PC-3 (cell line): ENCODE data around the gene CCDC54. TPM values are rescaled to one million over a fixed set of nuclear protein-coding genes. Genes with fewer than 3 reads are reported as not detected.
A peak's percentile ranks its signal among the peaks of the same experiment; 100 is the strongest.
"Not testable (repeated sequence)": the region's sequence is repeated elsewhere in the genome, so short reads cannot be mapped to it uniquely, and the experiment has no call there.

ENCODE experiments used
- ATAC-seq: fragments of 200-7000 bp; cut with Tn5 transposase; 2 replicates; pipeline ENCODE4 v1.9.1; 2020; ENCODE audit warnings: mild to moderate bottlenecking, moderate library complexity
- Bru-seq: library from RNA; stranded (reverse); fragments of 400-500 nt; gene quantifications from one replicate; lab custom pipeline; 2021; lab: Mats Ljungman, UMichigan
- BruChase-seq, 2 experiments: library from RNA; stranded (reverse); fragments of 400-500 nt; gene quantifications; one replicate each; lab custom pipeline; 2021; lab: Mats Ljungman, UMichigan
- BruUV-seq: library from RNA; stranded (reverse); fragments of 400-500 nt; replicated peaks from 2 replicates; lab custom pipeline; 2021; lab: Mats Ljungman, UMichigan
- CTCF ChIA-PET: fragments of 300-600 bp; sonication (Branson Sonifier 250); formaldehyde crosslinking; loops from one replicate; lab custom pipeline; 2022; ENCODE audit warnings: antibody characterized with exemption; lab: Charles Lee
- POLR2A ChIA-PET: fragments of 300-600 bp; sonication (Branson Sonifier 250); formaldehyde crosslinking; loops from one replicate; lab custom pipeline; 2022; ENCODE audit warnings: antibody characterized with exemption; ENCODE audit not compliant: unreplicated experiment; lab: Charles Lee
- DNase-seq: peaks from one replicate; pipeline ENCODE4 v3.0.0-alpha.2; 2015
- H2AFZ ChIP-seq: fragments of 300-600 bp; sonication (generic); 2 replicates; pipeline ENCODE4 v1.6.0; 2016; ENCODE audit warnings: antibody characterized with exemption, low read length
- H3F3A ChIP-seq: fragments of 300-600 bp; sonication (generic); one replicate; pipeline ENCODE4 v1.6.0; 2017; ENCODE audit warnings: antibody characterized with exemption, low read length, control low read depth, mild to moderate bottlenecking; ENCODE audit not compliant: unreplicated experiment
- H3K27ac ChIP-seq: fragments of 300-600 bp; sonication (generic); 2 replicates; pipeline ENCODE4 v1.5.1; 2016; ENCODE audit warnings: mild to moderate bottlenecking, low read length
- H3K27me3 ChIP-seq: fragments of 300-600 bp; sonication (generic); 2 replicates; pipeline ENCODE4 v1.6.1; 2016; ENCODE audit warnings: low read length, mixed read lengths
- H3K36me3 ChIP-seq: fragments of 300-600 bp; sonication (generic); 2 replicates; pipeline ENCODE4 v1.6.1; 2016; ENCODE audit warnings: low read depth, mixed run types, low read length, mixed read lengths
- H3K4me1 ChIP-seq: fragments of 300-600 bp; sonication (generic); 2 replicates; pipeline ENCODE4 v1.5.1; 2016; ENCODE audit warnings: low read length; ENCODE audit not compliant: insufficient read depth
- H3K4me2 ChIP-seq: fragments of 300-600 bp; sonication (generic); 2 replicates; pipeline ENCODE4 v1.6.0; 2016; ENCODE audit warnings: low read length
- H3K4me3 ChIP-seq: fragments of 300-600 bp; sonication (generic); 2 replicates; pipeline ENCODE4 v1.5.1; 2016; ENCODE audit warnings: mild to moderate bottlenecking, low read length, mixed read lengths
- H3K79me2 ChIP-seq: fragments of 300-600 bp; sonication (generic); 2 replicates; pipeline ENCODE4 v1.6.1; 2017; ENCODE audit warnings: low read length, mixed read lengths
- H3K9ac ChIP-seq: fragments of 300-600 bp; sonication (generic); 2 replicates; pipeline ENCODE4 v1.6.0; 2016; ENCODE audit warnings: mild to moderate bottlenecking, low read length
- H3K9me2 ChIP-seq: fragments of 300-600 bp; sonication (generic); replicated peaks from 2 replicates; pipeline ENCODE4 v1.6.1; 2016; ENCODE audit warnings: mixed run types, low read length, mixed read lengths
- H3K9me3 ChIP-seq: fragments of 300-600 bp; sonication (generic); 2 replicates; pipeline ENCODE4 v1.6.1; 2016; ENCODE audit warnings: low read length, mixed read lengths
- H4K20me1 ChIP-seq: fragments of 300-600 bp; sonication (generic); 2 replicates; pipeline ENCODE4 v1.6.1; 2016; ENCODE audit warnings: low read length, mixed read lengths
- CTCF ChIP-seq: fragments of 300-600 bp; sonication (generic); conservative IDR thresholded peaks from 2 replicates; pipeline ENCODE4 v1.5.1; 2017; ENCODE audit warnings: antibody characterized with exemption, low read depth, mild to moderate bottlenecking, low read length
- EZH2 ChIP-seq: fragments of 300-600 bp; sonication (generic); IDR thresholded peaks from one replicate; pipeline ENCODE4 v1.6.1; 2017; ENCODE audit warnings: antibody characterized with exemption, mild to moderate bottlenecking, low read length; ENCODE audit not compliant: unreplicated experiment
- EZH2phosphoT487 ChIP-seq: fragments of 300-600 bp; sonication (generic); IDR thresholded peaks from 2 replicates; pipeline ENCODE4 v1.6.1; 2018; ENCODE audit warnings: mild to moderate bottlenecking, antibody characterized with exemption, low read length, borderline replicate concordance
- intact Hi-C: fragments of 100-400 bp; cut with micrococcal nuclease; formaldehyde crosslinking; loops from 2 replicates; pipeline ENCODE4 v1.9.0; 2023
- long read RNA-seq: library from polyadenylated mRNA; unstranded; transcript quantifications from one replicate; pipeline ENCODE4 v2.0.0, GENCODE V29; 2021; ENCODE audit not compliant: unreplicated experiment
- total RNA-seq: library from RNA; depleted of rRNA; stranded (reverse); fragments of >200 nt; gene quantifications from 2 replicates; pipeline ENCODE4 v1.2.3, GENCODE V29; 2014; rRNA removed

The CCDC54 gene
- total RNA-seq = not detected in 2 replicates
- Bru-seq, nascent RNA = not detected
- not detected for BruChase-seq, experiment 1, labeled RNA remaining after a 6-hour chase
- percentile 18 among the genes with signal in this experiment for BruChase-seq, experiment 2, labeled RNA remaining after a 2-hour chase
- long read RNA-seq = 0 reads

DNA sequence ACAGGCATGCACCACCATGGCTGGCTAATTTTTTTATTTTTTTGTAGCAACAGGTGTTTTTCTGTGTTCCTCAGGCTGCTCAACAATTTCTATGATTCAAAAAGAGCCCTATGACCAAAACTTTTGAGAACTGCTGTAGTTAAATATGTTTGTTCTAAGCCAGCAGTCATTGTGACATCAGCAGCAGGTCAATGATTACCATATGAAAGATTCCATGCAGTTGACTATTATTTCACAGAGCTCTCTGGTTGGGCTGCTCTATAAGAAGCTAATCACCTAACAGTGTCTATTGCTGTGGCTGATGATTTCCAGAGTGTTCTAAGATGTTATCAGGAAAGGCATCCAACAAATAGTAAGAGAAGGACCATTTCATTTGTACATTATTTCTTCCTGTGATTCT lies at the start of gene CCDC54:
Gene CCDC54 (plus strand): TSS at position 289 of the 400 bp plus-strand sequence. CDS start 149 bp downstream, outside the sequence.
- no peak within 1 kb of the TSS for H3K4me2 ChIP-seq
- no peak within 1 kb of the TSS for H3K27ac ChIP-seq
- no TSS peak for BruUV-seq
- TF ChIP-seq CTCF = no peak
- no peak for TF ChIP-seq EZH2
- TF ChIP-seq EZH2phosphoT487 = no peak
- intact Hi-C loops = no loop called here
- ChIA-PET POLR2A (no interaction called here), CTCF (no interaction called here)
- DNase-seq (no peak), ATAC-seq (no peak)
- no peak within 1 kb of the TSS for H3K4me3 ChIP-seq
- H3K9me3 ChIP-seq = no peaks in the 10 kb centered on the region
- H2AFZ ChIP-seq = no peak within 1 kb of the TSS
- H3K9me2 ChIP-seq = no peaks in the 10 kb centered on the region
- no peaks in the 10 kb centered on the region for H3K36me3 ChIP-seq
- no peaks in the 10 kb centered on the region for H3K79me2 ChIP-seq
- H4K20me1 ChIP-seq = no peaks in the 10 kb centered on the region
- H3F3A ChIP-seq = no peaks in the 10 kb centered on the region
- peaks cover 14% of the 10 kb centered on the region for H3K4me1 ChIP-seq
- no peak within 1 kb of the TSS for H3K9ac ChIP-seq
- H3K27me3 ChIP-seq = no peaks in the 10 kb centered on the region

- no peak for DNase-seq
- no peak overlapping the region for H2AFZ ChIP-seq
- H3K4me2 ChIP-seq = no peak overlapping the region
- H3K27ac ChIP-seq = no peak overlapping the region
- H3K79me2 ChIP-seq = no peaks in the 10 kb centered on the region
- no peak overlapping the region for H3K4me3 ChIP-seq
- no peak overlapping the region for H3K9ac ChIP-seq
- no peaks in the 10 kb centered on the region for H3F3A ChIP-seq
- BruUV-seq = no TSS peak
- TF ChIP-seq CTCF (no peak), EZH2phosphoT487 (no peak), EZH2 (no peak)
- no peaks in the 10 kb centered on the region for H3K9me2 ChIP-seq
- ChIA-PET POLR2A (no interaction called here), CTCF (no interaction called here)
- no peak for ATAC-seq
- no peaks in the 10 kb centered on the region for H3K9me3 ChIP-seq
- no peaks in the 10 kb centered on the region for H3K36me3 ChIP-seq
- intact Hi-C loops = no loop called here
- H3K27me3 ChIP-seq = no peaks in the 10 kb centered on the region
- no peaks in the 10 kb centered on the region for H4K20me1 ChIP-seq
- no peaks in the 10 kb centered on the region for H3K4me1 ChIP-seq
These were observed 49.2 kb upstream of the CCDC54 start for GRCh38 chr3:107328069-107328468.

- ATAC-seq = no peak
- CTCF ChIA-PET = no interaction called here
- intact Hi-C loops = no loop called here
These were observed 48.2 kb upstream of the CCDC54 start for GRCh38 chr3:107329088-107329487.

GRCh38 chr3:107339690-107340089 lies 37.5 kb upstream of the CCDC54 start:
- H3K4me3 ChIP-seq, H3K27me3 ChIP-seq, H3K36me3 ChIP-seq, H4K20me1 ChIP-seq, H2AFZ ChIP-seq, H3K4me1 ChIP-seq, H3K27ac ChIP-seq, H3F3A ChIP-seq, POLR2A ChIA-PET, DNase-seq, H3K9ac ChIP-seq, CTCF ChIA-PET, H3K9me3 ChIP-seq, H3K79me2 ChIP-seq, intact Hi-C loops, ATAC-seq, BruUV-seq, H3K9me2 ChIP-seq, H3K4me2 ChIP-seq: not testable (repeated sequence)

More at GRCh38 chr3:107329088-107329487, 48.2 kb upstream of the CCDC54 start:
- DNase-seq = no peak
- Histone ChIP-seq H3K9ac (no peak overlapping the region), H3K27ac (no peak overlapping the region), H3K9me3 (no peaks in the 10 kb centered on the region), H3K9me2 (no peaks in the 10 kb centered on the region), H3K79me2 (no peaks in the 10 kb centered on the region), H3K4me3 (no peak overlapping the region), H3K4me2 (no peak overlapping the region), H3K4me1 (no peaks in the 10 kb centered on the region), H4K20me1 (no peaks in the 10 kb centered on the region), H3F3A (no peaks in the 10 kb centered on the region), H3K27me3 (no peaks in the 10 kb centered on the region), H3K36me3 (no peaks in the 10 kb centered on the region), H2AFZ (no peak overlapping the region)
- POLR2A ChIA-PET = no interaction called here
- BruUV-seq = no TSS peak
- TF ChIP-seq EZH2 (no peak), EZH2phosphoT487 (no peak), CTCF (no peak)
